Smooth muscle cell (in vitro differentiated cells): ENCODE measurements around the gene MYO5B. TPM values are rescaled to one million over a fixed set of nuclear protein-coding genes. Genes with fewer than 3 reads are reported as not detected.

ENCODE experiments used
- DNase-seq: peaks from one replicate; lab custom pipeline; 2025; ENCODE audit not compliant: unreplicated experiment; lab: John Stamatoyannopoulos, UW
- H2AFZ ChIP-seq: fragments of 200-600 bp; sonication (generic); 2 replicates; pipeline ENCODE4 v1.6.0; 2016; ENCODE audit warnings: antibody characterized with exemption, low read depth, mild to moderate bottlenecking
- H3F3A ChIP-seq: fragments of 200-600 bp; sonication (generic); 2 replicates; pipeline ENCODE4 v1.6.0; 2017; ENCODE audit warnings: antibody characterized with exemption, low read depth
- H3K27ac ChIP-seq: fragments of 200-600 bp; sonication (generic); 2 replicates; pipeline ENCODE4 v1.5.1; 2016; ENCODE audit warnings: low read depth, mild to moderate bottlenecking
- H3K27me3 ChIP-seq: fragments of 200-600 bp; sonication (generic); 2 replicates; pipeline ENCODE4 v1.6.1; 2016; ENCODE audit warnings: low read depth, mild to moderate bottlenecking
- H3K36me3 ChIP-seq: fragments of 200-600 bp; sonication (generic); 2 replicates; pipeline ENCODE4 v1.5.1; 2016; ENCODE audit warnings: low read depth
- H3K4me1 ChIP-seq: fragments of 200-600 bp; sonication (generic); 2 replicates; pipeline ENCODE4 v1.5.1; 2016; ENCODE audit warnings: low read depth
- H3K4me2 ChIP-seq: fragments of 200-600 bp; sonication (generic); 2 replicates; pipeline ENCODE4 v1.6.0; 2016; ENCODE audit warnings: mild to moderate bottlenecking
- H3K4me3 ChIP-seq: fragments of 200-600 bp; sonication (generic); 2 replicates; pipeline ENCODE4 v1.5.1; 2016; ENCODE audit warnings: mild to moderate bottlenecking
- H3K79me2 ChIP-seq: fragments of 200-600 bp; sonication (generic); 2 replicates; pipeline ENCODE4 v1.6.0; 2016; ENCODE audit warnings: low read depth, mild to moderate bottlenecking
- H3K9ac ChIP-seq: fragments of 200-600 bp; sonication (generic); 2 replicates; pipeline ENCODE4 v1.6.0; 2016; ENCODE audit warnings: low read depth
- H3K9me3 ChIP-seq: fragments of 200-600 bp; sonication (generic); replicated peaks from 2 replicates; pipeline ENCODE4 v1.5.1; 2016; ENCODE audit warnings: low read depth
- H4K20me1 ChIP-seq: fragments of 200-600 bp; sonication (generic); 2 replicates; pipeline ENCODE4 v1.6.0; 2016; ENCODE audit warnings: low read depth
- CTCF ChIP-seq: fragments of 200-600 bp; sonication (generic); IDR thresholded peaks from 2 replicates; pipeline ENCODE4 v1.5.1; 2017; ENCODE audit warnings: borderline replicate concordance, mild to moderate bottlenecking, antibody characterized with exemption; ENCODE audit not compliant: insufficient read depth, poor library complexity, severe bottlenecking
- WGBS: methylation state at CpG from one replicate; pipeline ENCODE4 v1.1.7; 2016; ENCODE audit warnings: low lambda C conversion rate; 5-methylcytosine and 5-hydroxymethylcytosine counted together
- polyA plus RNA-seq: library from polyadenylated mRNA; unstranded; fragments of >200 nt; fragmentation: Nextera tagmentation; extraction: Ambion mirVana; gene quantifications from 2 replicates; pipeline ENCODE4 v1.2.1, GENCODE V29; 2016
- total RNA-seq: library from RNA; depleted of rRNA; stranded (reverse); fragments of >200 nt; gene quantifications from 2 replicates; pipeline ENCODE4 v1.2.3, GENCODE V29; 2014

MYO5B gene
- total and polyA plus RNA-seq, 2 experiments from 2014 or later, result 1.7 to 25.3 TPM

- Histone ChIP-seq H3K27ac (no peak overlapping the region), H4K20me1 (no peaks in the 10 kb centered on the region), H2AFZ (no peak overlapping the region), H3K79me2 (no peaks in the 10 kb centered on the region), H3K36me3 (no peaks in the 10 kb centered on the region), H3F3A (no peaks in the 10 kb centered on the region), H3K9me3 (no peaks in the 10 kb centered on the region), H3K4me3 (no peak overlapping the region), H3K4me2 (no peak overlapping the region), H3K4me1 (peaks cover 17% of the 10 kb centered on the region), H3K9ac (no peak overlapping the region), H3K27me3 (no peaks in the 10 kb centered on the region)
- no peak for TF ChIP-seq CTCF
- 82% methylated on average over 10 of the region's 10 CpGs for WGBS
- DNase-seq, result no peak
Observed at GRCh38 chr18:49846718-49847470, 348.1 kb downstream of the MYO5B start.

GRCh38 chr18:49846361-49846662, 348.6 kb downstream of the MYO5B start:
- no peak overlapping the region for H3K27ac ChIP-seq
- no peaks in the 10 kb centered on the region for H3F3A ChIP-seq
- H3K9ac ChIP-seq, result no peak overlapping the region
- H3K4me3 ChIP-seq, result no peak overlapping the region
- no peaks in the 10 kb centered on the region for H3K79me2 ChIP-seq
- no peak overlapping the region for H3K4me2 ChIP-seq
- TF ChIP-seq CTCF, result no peak
- H3K4me1 ChIP-seq, result peaks cover 17% of the 10 kb centered on the region
- no peaks in the 10 kb centered on the region for H4K20me1 ChIP-seq
- no peak for DNase-seq
- H3K27me3 ChIP-seq, result no peaks in the 10 kb centered on the region
- no peaks in the 10 kb centered on the region for H3K9me3 ChIP-seq
- H2AFZ ChIP-seq, result no peak overlapping the region
- no peaks in the 10 kb centered on the region for H3K36me3 ChIP-seq
- WGBS, result 78% methylated on average over 5 of the region's 5 CpGs

GRCh38 chr18:49845629-49846360, 349.2 kb downstream of the MYO5B start:
- Histone ChIP-seq H3F3A (no peaks in the 10 kb centered on the region), H3K27ac (no peak overlapping the region), H3K79me2 (no peaks in the 10 kb centered on the region), H2AFZ (no peak overlapping the region), H4K20me1 (no peaks in the 10 kb centered on the region), H3K4me2 (no peak overlapping the region), H3K36me3 (no peaks in the 10 kb centered on the region), H3K27me3 (no peaks in the 10 kb centered on the region), H3K4me1 (peaks cover 17% of the 10 kb centered on the region), H3K9me3 (no peaks in the 10 kb centered on the region), H3K4me3 (no peak overlapping the region), H3K9ac (no peak overlapping the region)
- 73% methylated on average over 6 of the region's 6 CpGs for WGBS
- no peak for TF ChIP-seq CTCF
- DNase-seq, result no peak
